Panc1 (cell line): ENCODE data around the gene ZFHX2.

Experiments
- CTCF ChIP-seq: fragments of 450-650 bp; IDR thresholded peaks from 2 replicates; pipeline ENCODE4 v1.5.1; 2017; ENCODE audit warnings: mild to moderate bottlenecking
- SIN3A ChIP-seq: IDR thresholded peaks from 2 replicates; pipeline ENCODE4 v1.6.1; 2012; ENCODE audit warnings: low read depth, mild to moderate bottlenecking, low read length, moderate library complexity, borderline replicate concordance; ENCODE audit not compliant: insufficient read depth

GRCh38 chr14:23492618-23493272 lies 58.8 kb downstream of the ZFHX2 start:
- TF ChIP-seq CTCF (no peak), SIN3A (no peak)
